NCI-H1092 treated with DMSO at 0.1 percent for 48 hours (cell line): ENCODE results near the gene LAG3.

ENCODE experiments used
- DNase-seq: peaks from one replicate; lab custom pipeline; 2025; lab: John Stamatoyannopoulos, UW

The LAG3 gene

GRCh38 chr12:6753772-6754356, 18.5 kb upstream of the LAG3 start:
- no peak for DNase-seq

- no peak for DNase-seq
These were observed 17.9 kb upstream of the LAG3 start for GRCh38 chr12:6754411-6754810.

GRCh38 chr12:6757028-6757690, 15.2 kb upstream of the LAG3 start:
- DNase-seq: no peak

- no peak for DNase-seq
These were observed 13.7 kb upstream of the LAG3 start for GRCh38 chr12:6758506-6759095.

- no peak for DNase-seq
These were observed 12.6 kb upstream of the LAG3 start for GRCh38 chr12:6759741-6760140.

- DNase-seq: no peak
These were observed 8.9 kb upstream of the LAG3 start for GRCh38 chr12:6763380-6763779.

GRCh38 chr12:6764011-6764828, 8.1 kb upstream of the LAG3 start:
- peak; percentile 100 for DNase-seq

- peak; percentile 75 for DNase-seq
These were observed 7.2 kb upstream of the LAG3 start for GRCh38 chr12:6765048-6765633.

GRCh38 chr12:6765634-6766581, 6.4 kb upstream of the LAG3 start, which contains the start of gene PTMS:
TSS of gene PTMS (plus strand) at chr12:6766363. CDS start at chr12:6766706, 343 bp downstream.
- DNase-seq: peak; percentile 95

GRCh38 chr12:6766651-6767349, 5.5 kb upstream of the LAG3 start:
- DNase-seq: peak; percentile 70

GRCh38 chr12:6767353-6768319, 4.7 kb upstream of the LAG3 start:
- peak; percentile 11 for DNase-seq

- DNase-seq: no peak
These were observed 3.8 kb upstream of the LAG3 start for GRCh38 chr12:6768437-6768914.

- no peak for DNase-seq
These were observed 3.3 kb upstream of the LAG3 start for GRCh38 chr12:6768990-6769389.

- no peak for DNase-seq
These were observed 2.7 kb upstream of the LAG3 start for GRCh38 chr12:6769666-6770065.

GRCh38 chr12:6770094-6770493, 2.2 kb upstream of the LAG3 start:
- no peak for DNase-seq

GRCh38 chr12:6770600-6770999, 1.7 kb upstream of the LAG3 start:
- DNase-seq: no peak

GRCh38 chr12:6771091-6771495, 1.2 kb upstream of the LAG3 start:
- no peak for DNase-seq

- DNase-seq: no peak
These were observed 600 bp upstream of the LAG3 start for GRCh38 chr12:6771509-6772330.
